NCI-H748 (cell line): Measurements from ENCODE around the gene AGAP3.

ENCODE experiments used
- DNase-seq: peaks from one replicate; lab custom pipeline; 2025; ENCODE audit not compliant: unreplicated experiment; lab: John Stamatoyannopoulos, UW

The AGAP3 gene

GRCh38 chr7:151107882-151108281 is 21.6 kb downstream of the AGAP3 start:
- DNase-seq: no peak

- DNase-seq: no peak
Measured at GRCh38 chr7:151109094-151110048, 23.1 kb downstream of the AGAP3 start.

GRCh38 chr7:151110236-151110940 is 24.1 kb downstream of the AGAP3 start:
- no peak for DNase-seq

- DNase-seq: peak; percentile 60
Measured at GRCh38 chr7:151110941-151111645, 24.8 kb downstream of the AGAP3 start.

GRCh38 chr7:151113344-151114150 is 27.3 kb downstream of the AGAP3 start:
- no peak for DNase-seq

GRCh38 chr7:151114151-151115090 is 28.1 kb downstream of the AGAP3 start:
- no peak for DNase-seq

- DNase-seq: no peak
Measured at GRCh38 chr7:151115121-151115835, 29.0 kb downstream of the AGAP3 start.

GRCh38 chr7:151115836-151116418 is 29.7 kb downstream of the AGAP3 start:
- no peak for DNase-seq

- DNase-seq: no peak
Measured at GRCh38 chr7:151116603-151117440, 30.5 kb downstream of the AGAP3 start.

GRCh38 chr7:151117565-151117964 is 31.3 kb downstream of the AGAP3 start:
- no peak for DNase-seq

- no peak for DNase-seq
Measured at GRCh38 chr7:151118108-151119054, 32.1 kb downstream of the AGAP3 start.

GRCh38 chr7:151119055-151119415 is 32.8 kb downstream of the AGAP3 start:
- no peak for DNase-seq

GRCh38 chr7:151119902-151120301 is 33.6 kb downstream of the AGAP3 start:
- no peak for DNase-seq

- no peak for DNase-seq
Measured at GRCh38 chr7:151120896-151121295, 34.6 kb downstream of the AGAP3 start.

- no peak for DNase-seq
Measured at GRCh38 chr7:151121380-151122170, 35.3 kb downstream of the AGAP3 start.

GRCh38 chr7:151122276-151122675 is 36.0 kb downstream of the AGAP3 start:
- DNase-seq: no peak
